HepG2 (cell line): ENCODE data around the gene FAM174C. TPM values are rescaled to one million over a fixed set of nuclear protein-coding genes. Genes with fewer than 3 reads are reported as not detected.

Experiments used
- CHD2 ChIP-seq: IDR thresholded peaks from 2 replicates; pipeline ENCODE4 v1.6.1; 2011; ENCODE audit warnings: low read depth, low read length, improper control_type of control experiment
- FIP1L1 ChIP-seq: fragments of 200-400 bp; formaldehyde crosslinking; IDR thresholded peaks from 2 replicates; pipeline ENCODE4 v1.6.1; 2018; ENCODE audit warnings: low read depth, mild to moderate bottlenecking, low read length, moderate library complexity, borderline replicate concordance; ENCODE audit not compliant: insufficient read depth
- JUN ChIP-seq: sonication (generic); formaldehyde crosslinking; IDR thresholded peaks from 2 replicates; pipeline ENCODE4 v1.4.0; 2020; ENCODE audit warnings: mild to moderate bottlenecking, missing genetic modification reagents
- MAZ ChIP-seq, 2 experiments: sonication (generic) in 1 of 2; formaldehyde crosslinking in 1 of 2; IDR thresholded peaks; 2 replicates each; pipeline versions ENCODE4 v1.5.0 to v1.6.1; 2012 to 2020; ENCODE audit warnings: low read depth in 2 of 2, mild to moderate bottlenecking in 2 of 2, borderline replicate concordance in 1 of 2, improper control_type of control experiment in 1 of 2, low read length in 1 of 2, missing genetic modification reagents in 1 of 2, moderate library complexity in 1 of 2
- MYPOP ChIP-seq: sonication (generic); formaldehyde crosslinking; IDR thresholded peaks from 2 replicates; pipeline ENCODE4 v1.8.1; 2023; ENCODE audit warnings: mild to moderate bottlenecking, moderate library complexity, missing genetic modification reagents
- NCOA5 ChIP-seq: sonication (generic); formaldehyde crosslinking; IDR thresholded peaks from 2 replicates; pipeline ENCODE4 v1.4.0; 2020; ENCODE audit warnings: missing genetic modification reagents
- NFAT5 ChIP-seq: sonication (generic); formaldehyde crosslinking; IDR thresholded peaks from 2 replicates; pipeline ENCODE4 v1.4.0; 2020; ENCODE audit warnings: missing genetic modification reagents
- NR3C1 ChIP-seq: sonication (generic); formaldehyde crosslinking; IDR thresholded peaks from 2 replicates; pipeline ENCODE4 v1.4.0; 2020; ENCODE audit warnings: missing genetic modification reagents
- RORA ChIP-seq: sonication (generic); formaldehyde crosslinking; IDR thresholded peaks from 2 replicates; pipeline ENCODE4 v1.5.0; 2020; ENCODE audit warnings: mild to moderate bottlenecking, missing genetic modification reagents, moderate library complexity
- YEATS2 ChIP-seq: sonication (generic); formaldehyde crosslinking; IDR thresholded peaks from 2 replicates; pipeline ENCODE4 v1.4.0; 2020; ENCODE audit warnings: missing genetic modification reagents, borderline replicate concordance
- ZBTB26 ChIP-seq: IDR thresholded peaks from 2 replicates; pipeline ENCODE4 v1.6.1; 2016; ENCODE audit warnings: missing compliant biosample characterization, missing genetic modification reagents, borderline replicate concordance
- ZNF281 ChIP-seq: sonication (generic); formaldehyde crosslinking; IDR thresholded peaks from 2 replicates; pipeline ENCODE4 v1.4.0; 2020; ENCODE audit warnings: missing genetic modification reagents, borderline replicate concordance
- ZNF572 ChIP-seq: sonication (generic); formaldehyde crosslinking; IDR thresholded peaks from 2 replicates; pipeline ENCODE4 v1.5.1; 2020; ENCODE audit warnings: mild to moderate bottlenecking, missing genetic modification reagents
- ZNF891 ChIP-seq: sonication (generic); formaldehyde crosslinking; IDR thresholded peaks from 2 replicates; pipeline ENCODE4 v1.5.0; 2020; ENCODE audit warnings: mild to moderate bottlenecking, missing genetic modification reagents
- ZSCAN30 ChIP-seq: sonication (generic); formaldehyde crosslinking; IDR thresholded peaks from 2 replicates; pipeline ENCODE4 v1.5.0; 2020; ENCODE audit warnings: mild to moderate bottlenecking, missing genetic modification reagents
- polyA plus RNA-seq, 8 experiments: library from polyadenylated mRNA; depleted of rRNA in 3 of 8; stranded (reverse) in 7 of 8; unstranded in 1 of 8; fragments of >200 nt; fragmentation: Illumina TruSeq in 4 of 8; extraction: Trizol in 4 of 8; gene quantifications; 2 replicates each; pipeline versions ENCODE4 v1.2.1 to v1.2.3, GENCODE V29; 2011 to 2016; ENCODE audit warnings: low read depth in 4 of 8, missing spikeins in 1 of 8, mixed read lengths in 1 of 8; ENCODE audit not compliant: insufficient read depth in 1 of 8
- total RNA-seq, 5 experiments: library from RNA; depleted of rRNA; stranded (reverse); fragments of >200 nt; fragmentation: Illumina TruSeq; extraction: Trizol; gene quantifications; 2 replicates each; pipeline ENCODE4 v1.2.3, GENCODE V29; 2016; ENCODE audit warnings: low read depth in 1 of 5

FAM174C gene
- total and polyA plus RNA-seq, 2 of the 13 experiments (the other 11 are each of a cell fraction or from before 2014, with no cell fraction given) = 19.5 to 31.3 TPM

GRCh38 chr19:1290703-1291651 is 15.6 kb downstream of the FAM174C start (continued):
- TF ChIP-seq MYPOP (no peak), ZBTB26 (no peak; the same call in 1 of the 2 replicates), ZNF572 (CRISPR knock-in tag) (no peak; the same call in 1 of the 2 replicates), NR3C1 (CRISPR knock-in tag) (no peak), CHD2 (0 out of 2 replicates have a peak, but pooled peaks have one; percentile 14), MAZ (IDR thresholded peaks at IDR 0.05; ENCODE audit: borderline replicate concordance, low read depth, low read length) (peak; percentile 61; the same call in 1 of the 2 replicates), MAZ (CRISPR knock-in tag; IDR thresholded peaks at IDR 0.05; ENCODE audit: low read depth) (peak; percentile 77; the same call in 1 of the 2 replicates), RORA (no peak), ZNF891 (peak; percentile 55), NFAT5 (CRISPR knock-in tag) (no peak), YEATS2 (CRISPR knock-in tag) (peak; percentile 82; the same call in 1 of the 2 replicates), FIP1L1 (no peak), ZNF281 (CRISPR knock-in tag) (peak; percentile 9; the same call in 1 of the 2 replicates), ZSCAN30 (CRISPR knock-in tag) (0 out of 2 replicates have a peak, but pooled peaks have one; percentile 53), NCOA5 (CRISPR knock-in tag) (no peak), JUN (CRISPR knock-in tag) (peak; percentile 99)
